ENCODE measurements around the gene FUT3. TPM values are rescaled to one million over a fixed set of nuclear protein-coding genes. Genes with fewer than 3 reads are reported as not detected.

FUT3 gene
- total and polyA plus RNA-seq, 9 of the 15 experiments (the other 6 are each of a cell fraction or from before 2014, with no cell fraction given), result 0.09 TPM; not detected in 8

DNA sequence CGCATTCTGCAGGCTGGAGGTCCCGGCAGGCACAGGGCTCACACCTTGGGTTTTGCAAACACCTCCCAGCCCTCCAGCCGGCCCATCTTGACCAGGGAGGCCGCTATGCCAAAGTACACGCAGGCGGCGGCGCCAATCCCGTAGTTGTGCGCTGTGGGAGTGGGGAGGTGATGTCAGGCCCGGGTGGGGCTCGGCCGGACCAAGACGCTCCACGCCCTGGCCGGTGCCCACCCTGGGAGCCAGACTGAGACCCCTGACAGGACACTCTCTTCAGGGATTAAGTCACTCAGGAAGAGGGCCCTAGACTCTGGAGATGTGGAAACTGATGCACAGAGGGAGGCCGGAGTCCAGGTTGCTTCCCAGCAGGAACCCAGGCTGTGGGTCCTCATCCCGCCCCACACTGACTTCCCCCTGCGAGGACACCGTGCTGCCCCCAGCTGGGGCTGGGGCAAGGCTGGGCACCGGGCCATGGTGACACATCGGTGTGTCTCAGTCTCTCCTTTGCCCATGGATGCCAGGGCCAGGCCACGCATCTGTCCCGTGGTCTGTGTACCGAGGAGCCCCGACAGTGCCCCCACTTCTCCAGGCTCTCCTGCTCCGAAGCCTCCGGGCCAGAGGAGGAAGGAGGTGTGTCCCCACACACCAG lies 43.6 kb upstream of the FUT3 start:
- no peak for FAIRE-seq
- no peak for ATAC-seq
- intact Hi-C loops (cut with micrococcal nuclease) (no loop called here), in situ Hi-C loops (cut with MboI) (loop anchor here (5.0 kb wide), 1 partner anchor 93 kb away; no protein-coding TSS in a partner anchor)
- H3K9me1 ChIP-seq (ENCODE audit: control insufficient read depth, insufficient read depth, low read length), result peaks cover 5% of the 10 kb centered on the region
- no peaks in the 10 kb centered on the region for H3K9me3 ChIP-seq (replicated peaks; ENCODE audit: control insufficient read depth, insufficient read depth, low read depth, low read length)
- TF ChIP-seq HCFC1 (IDR thresholded peaks at IDR 0.05; ENCODE audit: low read depth, low read length) (no peak), NRF1 (conservative IDR thresholded peaks at IDR 0.05 in 1 of 2, IDR thresholded peaks at IDR 0.05 in 1 of 2) (peak in 1 of 2 experiments; percentile 3; a peak in 1 of 4 replicates), TFAP4 (CRISPR knock-in tag; IDR thresholded peaks at IDR 0.05; ENCODE audit: borderline replicate concordance) (peak; percentile 15; the same call in 1 of the 2 replicates), ZNF124 (CRISPR knock-in tag; IDR thresholded peaks at IDR 0.05) (no peak), POLR2G (IDR thresholded peaks at IDR 0.05; ENCODE audit: low read depth, low read length) (0 out of 2 replicates have a peak, but pooled peaks have one; percentile 5), HDAC1 (IDR thresholded peaks at IDR 0.05) (0 out of 4 replicates have a peak, but pooled peaks of 1 of the 2 experiments have one; percentile 5), PTBP1 (IDR thresholded peaks at IDR 0.05; ENCODE audit: low read depth, low read length) (no peak), RBM22 (IDR thresholded peaks at IDR 0.05; ENCODE audit: low read depth, low read length, poor library complexity, severe bottlenecking) (peak; percentile 7), PCBP2 (IDR thresholded peaks at IDR 0.05; ENCODE audit: low read depth, low read length, poor library complexity, severe bottlenecking) (no peak), PKNOX1 (IDR thresholded peaks at IDR 0.05) (0 out of 2 replicates have a peak, but pooled peaks have one; percentile 1), HNRNPLL (IDR thresholded peaks at IDR 0.05; ENCODE audit: low read depth, low read length, poor library complexity, severe bottlenecking) (peak; percentile 77), RBFOX2 (IDR thresholded peaks at IDR 0.05; ENCODE audit: low read depth, low read length) (peak; percentile 9), KAT7 (CRISPR knock-in tag; IDR thresholded peaks at IDR 0.05; ENCODE audit: borderline replicate concordance) (peak; percentile 41; the same call in 1 of the 2 replicates)
- no peak overlapping the region for H2AFZ ChIP-seq (ENCODE audit: low read depth, low read length)
- CTCF ChIA-PET (ENCODE audit: low intra/inter-chr PET ratio), result interaction anchor here (3.9 kb wide), 1 partner anchor 90 kb away, joined by 48 read pairs; the partner anchor contains the start of gene NRTN
- H3K4me3 ChIP-seq, result no peak overlapping the region
- peaks cover 36% of the 10 kb centered on the region; the same call in 2 of the 3 replicates for H3K36me3 ChIP-seq (ENCODE audit: control insufficient read depth, insufficient read depth, low read length)
- peaks cover 9% of the 10 kb centered on the region for H3K79me2 ChIP-seq (ENCODE audit: control insufficient read depth, insufficient read depth, low read length)
- BruUV-seq (replicated peaks), result no TSS peak
- peak overlapping the region in 1 of 2 experiments; percentile 86; a peak in 2 of 4 replicates for H3K9ac ChIP-seq (ENCODE audit: insufficient read depth in 1 of 2, low read depth in 2 of 2, low read length in 2 of 2)
- WGBS (ENCODE audit: insufficient coverage, low coverage, missing lambda C conversion rate), result 47% methylated on average over 20 of the region's 28 CpGs
- H3K4me1 ChIP-seq (replicated peaks in 1 of 2; ENCODE audit: control insufficient read depth in 2 of 2, insufficient read depth in 2 of 2, low read length in 2 of 2), result peaks cover 16 to 69% of the 10 kb centered on the region in 2 experiments
- POLR2A ChIA-PET, result interaction anchor here (1.1 kb wide), 1 partner anchor 9 kb away, joined by 4 read pairs; the partner anchor contains the start of gene VMAC
- DNase-seq (ENCODE audit: extremely low read depth in 1 of 4, low spot score in 3 of 4), result no peak
- peak overlapping the region; percentile 21; the same call in 1 of the 2 replicates for H3K4me2 ChIP-seq (ENCODE audit: insufficient read depth, low read length)
- no peak overlapping the region for H3K27ac ChIP-seq (ENCODE audit: extremely low read depth, low read depth, low read length)
- H4K20me1 ChIP-seq (replicated peaks; ENCODE audit: control insufficient read depth, insufficient read depth, low read length), result peaks cover 32% of the 10 kb centered on the region
- H3K27me3 ChIP-seq (ENCODE audit: control insufficient read depth in 2 of 2, insufficient read depth in 2 of 2, low read length in 2 of 2), result no peaks in the 10 kb centered on the region

Data from K562 (cell line).